HL-60 (cell line): ENCODE data around the gene GLRX2.
"Not testable (repeated sequence)": the region's sequence is repeated elsewhere in the genome, so short reads cannot be mapped to it uniquely, and the experiment has no call there.

Experiments
- DNase-seq, 2 experiments: peaks; one replicate each; pipeline ENCODE4 v3.0.0-alpha.2; 2010 to 2020; ENCODE audit warnings: low read depth in 1 of 2, low spot score in 1 of 2
- H3K27ac ChIP-seq: fragments of 250-450 bp; sonication (Bioruptor Pico); replicated peaks from 2 replicates; pipeline ENCODE4 v1.5.1; 2020; ENCODE audit warnings: mild to moderate bottlenecking, moderate library complexity
- H3K27me3 ChIP-seq: fragments of 250-450 bp; sonication (Bioruptor Pico); 2 replicates; pipeline ENCODE4 v1.5.1; 2021; ENCODE audit warnings: mild to moderate bottlenecking, moderate library complexity; ENCODE audit not compliant: insufficient read depth, poor library complexity, severe bottlenecking
- H3K4me3 ChIP-seq: replicated peaks from 2 replicates; pipeline ENCODE4 v1.5.1; 2011; ENCODE audit warnings: mild to moderate bottlenecking, control low read depth, low read length; ENCODE audit not compliant: insufficient read depth
- GABPA ChIP-seq: IDR thresholded peaks from 2 replicates; pipeline ENCODE4 v1.6.1; 2012; ENCODE audit warnings: low read depth
- POLR2AphosphoS5 ChIP-seq: IDR thresholded peaks from 2 replicates; pipeline ENCODE4 v1.6.1; 2012; ENCODE audit warnings: low read depth
- SPI1 ChIP-seq: IDR thresholded peaks from 2 replicates; pipeline ENCODE4 v1.6.1; 2012; ENCODE audit warnings: low read depth, mild to moderate bottlenecking, borderline replicate concordance
- microRNA-seq: library from miRNA; unstranded; fragments of <30 nt; microRNA quantifications from one replicate; pipeline ENCODE4, GENCODE V29; 2018
- TF ChIP-seq, protein P1 (sequence below): IDR thresholded peaks from one replicate; pipeline ENCODE4 v1.5.1; 2011; ENCODE audit warnings: low read length, control low read depth, inconsistent platforms; ENCODE audit not compliant: insufficient read depth
- TF ChIP-seq, protein P2 (sequence below): IDR thresholded peaks from 2 replicates; pipeline ENCODE4 v1.6.1; 2012; ENCODE audit warnings: low read depth; ENCODE audit not compliant: insufficient replicate concordance

GLRX2 gene

GRCh38 chr1:193058529-193059281, 46.5 kb downstream of the GLRX2 start:
- peak; percentile 42; the same call in 1 of the 2 replicates for TF ChIP-seq SPI1
- TF ChIP-seq, protein P1, sequence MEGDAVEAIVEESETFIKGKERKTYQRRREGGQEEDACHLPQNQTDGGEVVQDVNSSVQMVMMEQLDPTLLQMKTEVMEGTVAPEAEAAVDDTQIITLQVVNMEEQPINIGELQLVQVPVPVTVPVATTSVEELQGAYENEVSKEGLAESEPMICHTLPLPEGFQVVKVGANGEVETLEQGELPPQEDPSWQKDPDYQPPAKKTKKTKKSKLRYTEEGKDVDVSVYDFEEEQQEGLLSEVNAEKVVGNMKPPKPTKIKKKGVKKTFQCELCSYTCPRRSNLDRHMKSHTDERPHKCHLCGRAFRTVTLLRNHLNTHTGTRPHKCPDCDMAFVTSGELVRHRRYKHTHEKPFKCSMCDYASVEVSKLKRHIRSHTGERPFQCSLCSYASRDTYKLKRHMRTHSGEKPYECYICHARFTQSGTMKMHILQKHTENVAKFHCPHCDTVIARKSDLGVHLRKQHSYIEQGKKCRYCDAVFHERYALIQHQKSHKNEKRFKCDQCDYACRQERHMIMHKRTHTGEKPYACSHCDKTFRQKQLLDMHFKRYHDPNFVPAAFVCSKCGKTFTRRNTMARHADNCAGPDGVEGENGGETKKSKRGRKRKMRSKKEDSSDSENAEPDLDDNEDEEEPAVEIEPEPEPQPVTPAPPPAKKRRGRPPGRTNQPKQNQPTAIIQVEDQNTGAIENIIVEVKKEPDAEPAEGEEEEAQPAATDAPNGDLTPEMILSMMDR = no peak
- DNase-seq = peak; percentile 48 to 77
- no peaks in the 10 kb centered on the region for H3K27me3 ChIP-seq
- H3K4me3 ChIP-seq = peak overlapping the region; percentile 86
- peak overlapping the region; percentile 92 for H3K27ac ChIP-seq

DNA sequence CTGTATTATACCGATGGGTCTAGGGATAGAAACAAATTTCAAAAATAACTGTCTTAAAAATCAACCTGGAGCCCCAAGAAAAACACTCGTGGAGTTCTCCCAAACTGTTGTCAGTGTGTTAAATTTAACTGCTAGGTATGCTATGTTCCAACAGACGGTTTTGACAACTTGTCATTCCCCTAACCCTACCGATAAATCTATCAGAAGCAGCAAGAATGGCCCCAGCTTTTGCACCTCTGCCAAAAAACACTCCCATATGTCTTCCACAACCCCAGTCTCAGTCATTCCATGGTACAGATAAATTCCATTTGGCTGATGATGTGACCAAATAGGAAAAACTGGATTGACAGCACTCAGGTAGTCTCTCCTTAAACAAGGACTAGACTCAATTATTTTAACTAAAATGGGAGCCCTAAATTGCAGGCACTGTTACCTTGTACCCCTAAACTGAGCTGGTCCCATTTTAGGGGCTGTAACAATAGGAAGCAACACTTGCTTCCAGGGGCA, 51.0 kb downstream of the GLRX2 start:
- Histone ChIP-seq H3K4me3 (no peak overlapping the region), H3K27me3 (no peaks in the 10 kb centered on the region), H3K27ac (no peak overlapping the region)
- TF ChIP-seq, protein P2, sequence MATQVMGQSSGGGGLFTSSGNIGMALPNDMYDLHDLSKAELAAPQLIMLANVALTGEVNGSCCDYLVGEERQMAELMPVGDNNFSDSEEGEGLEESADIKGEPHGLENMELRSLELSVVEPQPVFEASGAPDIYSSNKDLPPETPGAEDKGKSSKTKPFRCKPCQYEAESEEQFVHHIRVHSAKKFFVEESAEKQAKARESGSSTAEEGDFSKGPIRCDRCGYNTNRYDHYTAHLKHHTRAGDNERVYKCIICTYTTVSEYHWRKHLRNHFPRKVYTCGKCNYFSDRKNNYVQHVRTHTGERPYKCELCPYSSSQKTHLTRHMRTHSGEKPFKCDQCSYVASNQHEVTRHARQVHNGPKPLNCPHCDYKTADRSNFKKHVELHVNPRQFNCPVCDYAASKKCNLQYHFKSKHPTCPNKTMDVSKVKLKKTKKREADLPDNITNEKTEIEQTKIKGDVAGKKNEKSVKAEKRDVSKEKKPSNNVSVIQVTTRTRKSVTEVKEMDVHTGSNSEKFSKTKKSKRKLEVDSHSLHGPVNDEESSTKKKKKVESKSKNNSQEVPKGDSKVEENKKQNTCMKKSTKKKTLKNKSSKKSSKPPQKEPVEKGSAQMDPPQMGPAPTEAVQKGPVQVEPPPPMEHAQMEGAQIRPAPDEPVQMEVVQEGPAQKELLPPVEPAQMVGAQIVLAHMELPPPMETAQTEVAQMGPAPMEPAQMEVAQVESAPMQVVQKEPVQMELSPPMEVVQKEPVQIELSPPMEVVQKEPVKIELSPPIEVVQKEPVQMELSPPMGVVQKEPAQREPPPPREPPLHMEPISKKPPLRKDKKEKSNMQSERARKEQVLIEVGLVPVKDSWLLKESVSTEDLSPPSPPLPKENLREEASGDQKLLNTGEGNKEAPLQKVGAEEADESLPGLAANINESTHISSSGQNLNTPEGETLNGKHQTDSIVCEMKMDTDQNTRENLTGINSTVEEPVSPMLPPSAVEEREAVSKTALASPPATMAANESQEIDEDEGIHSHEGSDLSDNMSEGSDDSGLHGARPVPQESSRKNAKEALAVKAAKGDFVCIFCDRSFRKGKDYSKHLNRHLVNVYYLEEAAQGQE = no peak
- TF ChIP-seq, protein P1 = no peak
- TF ChIP-seq GABPA (no peak), SPI1 (no peak), POLR2AphosphoS5 (no peak)
- DNase-seq = no peak

DNA sequence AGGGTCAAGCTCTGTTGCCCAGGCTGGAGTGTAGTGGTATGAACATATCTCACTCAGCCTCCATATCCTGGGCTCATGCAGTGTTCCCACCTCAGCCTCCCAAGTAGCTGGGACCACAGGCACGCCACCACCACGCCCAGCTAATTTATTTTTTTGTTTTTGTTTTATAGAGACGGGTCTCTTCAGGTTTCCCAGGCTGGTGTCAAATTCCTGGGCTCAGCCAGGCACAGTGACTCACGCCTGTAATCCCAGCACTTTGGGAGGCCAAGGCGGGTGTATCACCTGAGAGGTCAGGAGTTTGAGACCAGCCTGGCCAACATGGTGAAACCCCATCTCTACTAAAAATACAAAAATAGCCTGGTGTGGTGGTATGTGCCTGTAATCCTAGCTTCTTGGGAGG, 56.3 kb downstream of the GLRX2 start:
- H3K27me3 ChIP-seq, H3K4me3 ChIP-seq, DNase-seq, H3K27ac ChIP-seq: not testable (repeated sequence)

Small RNAs within 50 kb of the gene (microRNA-seq; reads per million reads assigned to microRNA genes)
- gene MIR1278 = 16.9 reads per million, percentile 43 among the genes with 10 or more reads in this experiment
